ENCODE data around the gene SLC41A3.

- TF ChIP-seq, protein P1, sequence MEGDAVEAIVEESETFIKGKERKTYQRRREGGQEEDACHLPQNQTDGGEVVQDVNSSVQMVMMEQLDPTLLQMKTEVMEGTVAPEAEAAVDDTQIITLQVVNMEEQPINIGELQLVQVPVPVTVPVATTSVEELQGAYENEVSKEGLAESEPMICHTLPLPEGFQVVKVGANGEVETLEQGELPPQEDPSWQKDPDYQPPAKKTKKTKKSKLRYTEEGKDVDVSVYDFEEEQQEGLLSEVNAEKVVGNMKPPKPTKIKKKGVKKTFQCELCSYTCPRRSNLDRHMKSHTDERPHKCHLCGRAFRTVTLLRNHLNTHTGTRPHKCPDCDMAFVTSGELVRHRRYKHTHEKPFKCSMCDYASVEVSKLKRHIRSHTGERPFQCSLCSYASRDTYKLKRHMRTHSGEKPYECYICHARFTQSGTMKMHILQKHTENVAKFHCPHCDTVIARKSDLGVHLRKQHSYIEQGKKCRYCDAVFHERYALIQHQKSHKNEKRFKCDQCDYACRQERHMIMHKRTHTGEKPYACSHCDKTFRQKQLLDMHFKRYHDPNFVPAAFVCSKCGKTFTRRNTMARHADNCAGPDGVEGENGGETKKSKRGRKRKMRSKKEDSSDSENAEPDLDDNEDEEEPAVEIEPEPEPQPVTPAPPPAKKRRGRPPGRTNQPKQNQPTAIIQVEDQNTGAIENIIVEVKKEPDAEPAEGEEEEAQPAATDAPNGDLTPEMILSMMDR (IDR thresholded peaks at IDR 0.05; ENCODE audit: low read depth, low read length, poor library complexity, severe bottlenecking) = peak; percentile 45
- TF ChIP-seq EZH2phosphoT487 (IDR thresholded peaks at IDR 0.05; ENCODE audit: borderline replicate concordance, low read length) = no peak
Observed at GRCh38 chr3:126081618-126082361, 2.1 kb downstream of the SLC41A3 start.

Measured in DOHH2 (cell line).